ENCODE measurements around the gene INMT.
A peak's percentile ranks its signal among the peaks of the same experiment; 100 is the strongest.

The INMT gene

DNA sequence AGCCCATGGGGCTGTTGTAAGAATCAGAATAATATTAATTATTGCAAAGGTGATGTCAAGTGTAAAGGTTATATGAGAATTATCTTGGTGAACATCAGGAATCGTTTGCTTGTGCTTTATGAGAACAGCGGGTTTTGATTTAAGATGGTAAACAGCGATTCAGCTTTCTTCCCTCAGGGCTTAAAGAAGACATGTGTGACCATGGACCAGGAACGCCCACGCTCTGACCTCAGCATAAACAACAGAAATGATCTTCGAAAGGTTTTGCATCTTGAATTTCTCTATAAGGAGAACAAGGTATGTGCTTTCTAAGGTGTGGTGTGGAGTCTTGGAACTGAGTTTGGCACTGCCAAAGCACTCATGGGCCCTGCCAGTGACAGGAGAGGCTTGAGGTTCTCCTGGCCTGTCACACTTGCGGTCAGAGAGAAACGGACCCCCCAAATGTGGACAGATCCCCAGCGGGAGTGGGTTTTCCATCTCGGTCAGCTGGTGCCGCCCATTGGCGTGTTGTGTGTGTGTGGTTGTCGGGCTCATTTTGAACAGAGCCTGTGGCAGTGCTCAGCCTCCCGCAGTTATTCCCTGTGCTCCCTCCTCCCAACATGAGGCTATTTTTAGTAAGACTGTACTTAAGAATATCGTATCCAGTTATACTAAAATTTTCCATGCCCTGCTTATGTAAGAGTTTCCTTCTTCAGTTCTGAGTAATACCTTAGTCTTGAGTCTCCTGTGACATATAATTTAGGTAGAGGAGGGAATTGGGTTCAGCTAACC is 26.5 kb downstream of the INMT start:
- H3K27ac Mint-ChIP-seq: no peak overlapping the region
- no peaks in the 10 kb centered on the region for H3K27me3 Mint-ChIP-seq
- H3K4me1 Mint-ChIP-seq (ENCODE audit: low read depth): no peaks in the 10 kb centered on the region
- peaks cover 5% of the 10 kb centered on the region for H3K36me3 Mint-ChIP-seq
- no peak overlapping the region for H3K4me3 Mint-ChIP-seq
- no peaks in the 10 kb centered on the region for H3K9me3 Mint-ChIP-seq (ENCODE audit: low read depth)

DNA sequence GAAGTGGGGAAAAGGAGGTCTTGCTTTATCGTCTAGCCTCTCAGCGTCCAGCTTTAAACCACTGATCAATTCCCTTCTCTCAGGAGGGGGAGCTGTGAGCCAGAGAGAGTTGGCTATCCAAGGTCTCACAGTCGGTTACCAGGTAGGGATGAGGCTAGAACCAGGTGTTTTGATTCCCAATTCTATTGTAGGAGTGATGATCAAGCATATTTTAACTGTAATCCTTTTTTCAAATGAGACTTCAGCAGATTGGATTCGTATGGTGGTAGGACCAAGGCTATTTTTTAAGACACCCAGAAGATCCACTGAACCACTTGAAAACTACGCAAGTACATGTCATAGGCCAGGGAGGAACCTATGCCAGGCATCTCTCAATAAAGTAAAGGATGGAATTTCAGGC is 27.6 kb downstream of the INMT start:
- no peaks in the 10 kb centered on the region for H3K9me3 Mint-ChIP-seq (ENCODE audit: low read depth)
- H3K27ac Mint-ChIP-seq: no peak overlapping the region
- H3K4me1 Mint-ChIP-seq (ENCODE audit: low read depth): no peaks in the 10 kb centered on the region
- H3K4me3 Mint-ChIP-seq: no peak overlapping the region
- H3K27me3 Mint-ChIP-seq: no peaks in the 10 kb centered on the region
- H3K36me3 Mint-ChIP-seq: peaks cover 10% of the 10 kb centered on the region

DNA sequence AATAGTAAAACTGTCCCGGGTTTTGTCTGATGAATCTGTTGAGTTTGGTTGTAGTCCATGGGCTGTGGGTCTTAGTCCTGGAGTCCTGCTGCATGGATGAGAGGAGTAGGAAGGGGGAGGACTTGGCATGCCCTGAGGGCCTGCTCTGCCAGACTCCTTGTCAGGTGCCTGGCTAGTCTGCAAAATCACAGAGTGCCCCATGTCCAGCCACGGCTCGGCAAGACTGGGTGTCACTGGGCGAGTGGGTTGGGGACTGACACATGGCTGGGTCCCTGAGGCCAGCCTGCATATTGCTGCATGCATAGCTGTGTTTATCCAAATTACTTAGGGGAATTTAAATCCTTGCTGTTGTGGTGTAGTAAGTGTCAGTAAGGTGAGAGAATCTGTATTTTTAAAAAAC is 29.0 kb downstream of the INMT start:
- no peak overlapping the region for H3K27ac Mint-ChIP-seq
- no peak overlapping the region for H3K4me3 Mint-ChIP-seq
- no peaks in the 10 kb centered on the region for H3K9me3 Mint-ChIP-seq (ENCODE audit: low read depth)
- H3K4me1 Mint-ChIP-seq (ENCODE audit: low read depth): no peaks in the 10 kb centered on the region
- H3K27me3 Mint-ChIP-seq: no peaks in the 10 kb centered on the region
- peaks cover 10% of the 10 kb centered on the region for H3K36me3 Mint-ChIP-seq

DNA sequence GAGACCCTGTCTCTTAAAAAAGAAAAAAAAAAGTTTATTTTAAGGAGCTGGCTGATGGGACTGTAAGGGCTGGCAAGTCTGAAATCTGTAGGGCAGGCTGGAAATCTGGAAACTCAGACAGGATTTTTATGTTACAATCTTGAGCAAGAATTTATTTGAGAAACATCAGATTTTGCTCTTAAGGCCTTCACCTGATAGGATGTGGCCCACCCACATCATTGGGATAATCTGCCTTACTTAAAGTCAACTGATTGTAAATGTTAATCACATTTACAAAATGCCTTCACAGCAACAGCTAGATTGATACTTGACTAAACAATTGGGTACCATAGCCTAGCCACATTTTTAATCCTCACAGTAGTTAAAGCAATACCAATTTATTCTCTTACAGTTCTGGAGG is 30.8 kb downstream of the INMT start:
- H3K27me3 Mint-ChIP-seq: no peaks in the 10 kb centered on the region
- no peaks in the 10 kb centered on the region for H3K9me3 Mint-ChIP-seq (ENCODE audit: low read depth)
- peaks cover 10% of the 10 kb centered on the region for H3K36me3 Mint-ChIP-seq
- H3K27ac Mint-ChIP-seq: no peak overlapping the region
- no peak overlapping the region for H3K4me3 Mint-ChIP-seq
- H3K4me1 Mint-ChIP-seq (ENCODE audit: low read depth): no peaks in the 10 kb centered on the region

DNA sequence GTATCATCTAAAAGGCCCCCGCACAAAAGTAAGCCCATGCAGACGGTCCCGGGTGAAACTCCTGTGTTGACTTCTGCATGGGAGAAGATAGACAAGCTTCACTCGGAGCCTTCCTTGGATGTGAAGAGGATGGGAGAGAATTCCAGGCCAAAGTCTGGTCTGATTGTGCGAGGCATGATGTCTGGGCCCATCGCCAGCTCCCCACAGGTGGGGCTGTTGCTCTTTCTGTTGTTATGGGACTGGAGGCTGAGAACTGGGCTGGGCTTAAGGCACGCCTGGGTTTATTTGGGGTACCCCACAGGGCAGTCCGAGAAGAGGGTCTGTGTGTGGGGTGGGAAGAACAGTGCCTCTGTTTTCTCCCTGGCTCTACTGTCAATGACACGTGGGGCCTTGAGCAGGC is 33.9 kb downstream of the INMT start:
- H3K9me3 Mint-ChIP-seq (ENCODE audit: low read depth): no peaks in the 10 kb centered on the region
- H3K4me3 Mint-ChIP-seq: no peak overlapping the region
- peaks cover 8% of the 10 kb centered on the region for H3K36me3 Mint-ChIP-seq
- no peak overlapping the region for H3K27ac Mint-ChIP-seq
- H3K27me3 Mint-ChIP-seq: no peaks in the 10 kb centered on the region
- H3K4me1 Mint-ChIP-seq (ENCODE audit: low read depth): no peaks in the 10 kb centered on the region

DNA sequence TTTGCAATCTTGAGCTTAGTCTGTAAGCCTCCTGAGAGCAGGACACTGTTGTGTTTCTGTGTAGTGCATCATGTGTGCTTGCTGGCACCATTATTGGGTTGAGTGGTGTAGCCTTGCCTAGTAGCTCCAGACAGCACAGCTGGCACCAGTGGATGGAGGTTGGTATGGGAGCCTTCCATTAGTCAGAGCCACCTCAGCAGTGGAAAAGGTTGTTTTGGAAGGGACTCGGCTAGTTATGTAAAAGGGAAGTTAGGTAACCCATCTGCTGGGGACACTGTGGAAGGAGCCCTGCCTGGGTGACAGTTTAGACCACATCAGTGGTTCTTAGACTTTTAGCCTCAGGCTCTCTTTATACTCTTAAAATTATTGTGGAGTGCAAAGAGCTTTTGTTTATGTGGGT is 35.6 kb downstream of the INMT start:
- H3K27me3 Mint-ChIP-seq: no peaks in the 10 kb centered on the region
- H3K4me3 Mint-ChIP-seq: no peak overlapping the region
- H3K9me3 Mint-ChIP-seq (ENCODE audit: low read depth): no peaks in the 10 kb centered on the region
- peaks cover 5% of the 10 kb centered on the region for H3K36me3 Mint-ChIP-seq
- no peaks in the 10 kb centered on the region for H3K4me1 Mint-ChIP-seq (ENCODE audit: low read depth)
- no peak overlapping the region for H3K27ac Mint-ChIP-seq

DNA sequence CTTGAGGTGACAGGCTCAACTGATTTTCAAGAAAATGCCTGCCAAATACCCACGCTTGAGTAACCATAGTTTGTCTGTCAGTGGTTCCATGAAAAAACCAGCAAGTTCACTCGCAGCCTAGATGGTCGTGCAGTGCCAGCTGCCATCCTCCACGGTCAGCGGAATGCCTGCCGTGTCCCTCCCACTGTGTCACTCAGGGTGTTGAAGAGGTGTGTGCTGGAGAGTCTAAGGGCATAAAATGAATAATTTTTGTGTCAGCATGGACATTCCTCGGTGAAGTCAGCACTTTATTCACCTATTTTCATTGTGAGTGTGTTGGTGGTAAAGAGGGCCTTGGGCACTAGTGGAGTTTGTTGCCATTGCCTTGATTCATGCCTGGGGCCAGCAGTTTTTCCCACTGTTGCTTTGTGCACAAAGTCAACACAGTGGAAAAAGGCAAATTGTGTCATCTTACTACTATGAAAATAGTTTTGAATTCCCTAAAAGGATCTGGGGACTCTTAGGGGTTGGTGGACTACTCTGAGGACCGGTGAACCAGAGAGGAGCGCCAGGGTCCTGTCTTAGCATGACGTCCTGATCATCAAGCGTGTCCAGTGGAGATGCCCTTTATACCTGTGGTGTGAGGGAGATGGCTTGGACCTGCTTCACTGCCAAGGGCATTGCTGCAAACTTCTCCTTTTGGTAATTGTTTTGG is 36.9 kb downstream of the INMT start:
- H3K4me1 Mint-ChIP-seq (ENCODE audit: low read depth): no peaks in the 10 kb centered on the region
- H3K4me3 Mint-ChIP-seq: no peak overlapping the region
- no peaks in the 10 kb centered on the region for H3K9me3 Mint-ChIP-seq (ENCODE audit: low read depth)
- H3K27me3 Mint-ChIP-seq: no peaks in the 10 kb centered on the region
- peaks cover 3% of the 10 kb centered on the region for H3K36me3 Mint-ChIP-seq
- H3K27ac Mint-ChIP-seq: no peak overlapping the region

DNA sequence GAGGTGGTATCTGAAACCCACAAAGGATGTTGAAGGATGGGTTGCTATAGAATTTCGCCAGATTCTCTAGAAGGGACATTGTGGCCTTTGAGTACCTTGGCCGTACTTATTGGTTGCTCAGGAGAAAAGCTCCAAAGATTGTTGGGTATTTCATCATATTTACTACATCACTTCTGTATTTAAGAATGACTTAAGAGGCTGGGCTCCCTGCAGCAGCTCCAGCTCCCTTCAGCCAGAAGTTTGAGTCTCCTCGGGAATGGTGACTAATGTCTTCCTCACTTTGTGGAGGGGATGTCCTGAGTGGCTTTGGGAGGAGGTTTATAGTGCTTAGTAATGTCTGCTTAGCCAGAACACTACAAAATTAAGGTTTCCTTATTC is 37.4 kb downstream of the INMT start:
- Mint-ChIP-seq H3K4me1 (ENCODE audit: low read depth) (no peaks in the 10 kb centered on the region), H3K9me3 (ENCODE audit: low read depth) (no peaks in the 10 kb centered on the region), H3K27ac (no peak overlapping the region), H3K4me3 (no peak overlapping the region), H3K27me3 (no peaks in the 10 kb centered on the region), H3K36me3 (peaks cover 3% of the 10 kb centered on the region)

DNA sequence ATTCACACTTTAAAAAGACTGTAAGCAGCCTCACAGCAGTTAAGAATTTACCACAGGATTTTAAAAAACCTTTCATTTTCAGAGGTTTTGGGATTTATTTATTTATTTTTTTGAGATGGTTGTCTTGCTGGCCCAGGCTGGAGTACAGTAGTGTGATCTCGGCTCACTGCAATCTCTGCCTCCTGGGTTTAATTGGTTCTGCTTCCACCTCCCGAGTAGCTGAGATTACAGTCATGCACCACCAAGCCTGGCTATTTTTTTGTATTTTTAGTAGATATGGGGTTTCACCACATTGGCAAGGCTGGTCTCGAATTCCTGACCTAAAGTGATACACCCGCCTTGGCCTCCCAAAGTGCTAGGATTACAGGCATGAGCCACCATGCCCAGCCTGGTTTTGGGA is 38.4 kb downstream of the INMT start:
- no peaks in the 10 kb centered on the region for H3K9me3 Mint-ChIP-seq (ENCODE audit: low read depth)
- no peaks in the 10 kb centered on the region for H3K27me3 Mint-ChIP-seq
- H3K4me3 Mint-ChIP-seq: no peak overlapping the region
- H3K27ac Mint-ChIP-seq: no peak overlapping the region
- H3K4me1 Mint-ChIP-seq (ENCODE audit: low read depth): peaks cover under 1% of the 10 kb centered on the region
- H3K36me3 Mint-ChIP-seq: peaks cover 2% of the 10 kb centered on the region

DNA sequence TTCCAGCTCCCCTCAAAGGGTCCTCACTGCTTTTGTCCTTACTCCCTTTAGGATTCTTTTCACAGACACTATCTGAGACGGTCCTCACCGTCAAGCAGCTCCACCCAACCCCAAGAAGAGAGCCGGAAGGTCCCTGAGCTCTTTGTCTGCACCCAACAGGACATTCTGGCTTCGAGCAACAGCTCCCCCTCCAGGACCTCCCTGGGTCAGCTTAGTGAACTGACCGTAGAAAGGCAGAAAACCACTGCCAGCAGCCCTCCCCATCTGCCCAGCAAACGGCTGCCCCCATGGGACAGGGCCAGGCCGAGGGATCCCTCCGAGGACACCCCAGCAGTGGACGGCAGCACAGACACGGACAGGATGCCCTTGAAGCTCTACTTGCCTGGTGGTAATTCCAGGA is 39.2 kb downstream of the INMT start:
- H3K27me3 Mint-ChIP-seq: no peaks in the 10 kb centered on the region
- peaks cover 6% of the 10 kb centered on the region for H3K4me1 Mint-ChIP-seq (ENCODE audit: low read depth)
- no peak overlapping the region for H3K27ac Mint-ChIP-seq
- no peaks in the 10 kb centered on the region for H3K9me3 Mint-ChIP-seq (ENCODE audit: low read depth)
- no peak overlapping the region for H3K4me3 Mint-ChIP-seq
- H3K36me3 Mint-ChIP-seq: peaks cover 2% of the 10 kb centered on the region

DNA sequence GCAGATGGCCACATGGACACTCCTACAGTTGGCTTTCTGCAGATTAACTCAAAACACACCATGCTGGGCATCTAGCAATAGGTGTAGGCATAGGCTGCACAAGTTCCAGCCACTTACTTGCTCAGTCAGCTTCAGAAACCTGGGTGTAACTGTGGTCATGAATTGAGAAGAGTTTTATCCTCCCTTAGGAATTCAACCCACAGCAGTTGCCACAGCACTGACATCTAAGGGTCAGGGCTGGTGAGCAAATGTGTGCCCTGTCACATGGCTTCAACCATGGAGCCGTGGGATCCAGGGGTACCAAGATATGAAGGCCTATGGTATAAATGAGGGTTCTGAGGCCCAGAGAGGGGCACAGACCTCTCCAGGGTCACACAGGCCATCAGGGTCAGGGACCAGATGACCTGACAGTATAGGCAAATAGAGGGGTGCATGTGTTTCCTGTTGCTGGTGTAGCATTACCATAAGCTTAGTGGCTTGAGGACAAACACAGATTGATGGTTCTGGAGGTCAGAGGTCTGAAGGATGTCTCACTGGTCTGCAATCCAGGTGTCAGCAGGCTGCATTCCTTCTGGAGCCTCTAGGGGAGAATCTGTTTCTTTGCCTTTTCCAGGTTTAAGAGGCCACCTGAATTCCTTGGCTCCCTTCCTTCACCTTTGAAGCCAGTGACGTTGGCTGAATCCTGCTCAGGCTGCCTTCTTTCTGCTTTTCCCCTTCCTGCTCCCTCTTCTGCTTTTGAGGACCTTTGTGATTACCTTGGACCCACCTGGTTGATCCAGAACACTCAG is 43.4 kb downstream of the INMT start:
- Mint-ChIP-seq H3K4me1 (ENCODE audit: low read depth) (peaks cover 15% of the 10 kb centered on the region), H3K4me3 (no peak overlapping the region), H3K9me3 (ENCODE audit: low read depth) (no peaks in the 10 kb centered on the region), H3K36me3 (peaks cover 2% of the 10 kb centered on the region), H3K27ac (no peak overlapping the region), H3K27me3 (no peaks in the 10 kb centered on the region)

DNA sequence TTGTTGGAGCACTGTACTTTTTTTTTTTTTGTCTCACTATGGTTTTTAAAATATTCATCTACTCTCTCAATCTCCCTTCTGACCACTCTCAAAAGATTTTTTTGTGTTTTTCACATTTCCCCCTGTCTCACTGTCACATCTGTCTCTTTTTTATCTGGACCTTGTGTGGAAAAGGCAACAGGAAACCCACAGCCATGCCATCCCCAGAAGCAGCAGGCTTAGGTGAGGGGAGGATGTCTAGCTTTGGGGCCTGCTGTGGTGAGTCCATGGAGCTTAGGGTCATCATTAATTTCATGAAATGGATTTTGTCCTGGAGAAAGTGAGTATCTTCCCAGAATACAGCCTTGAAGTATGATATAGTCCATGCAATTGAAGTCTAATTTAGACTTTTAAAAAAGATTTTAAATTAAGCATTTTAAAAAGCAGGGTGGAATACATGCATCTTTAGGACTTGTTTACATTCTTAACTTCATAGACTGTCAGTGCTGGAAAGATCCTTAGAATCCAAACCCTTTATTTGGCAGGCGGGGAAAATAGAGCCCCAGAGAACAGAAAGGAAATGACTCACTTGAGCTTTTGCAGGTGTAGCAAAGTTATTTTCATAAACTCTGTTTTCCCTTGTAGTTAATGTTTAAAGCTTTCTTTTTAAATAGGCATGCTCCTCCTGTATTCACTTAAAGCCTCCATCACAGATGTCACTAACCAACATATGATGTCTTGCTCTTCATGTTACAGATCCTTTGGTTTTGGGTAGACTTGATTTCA is 44.4 kb downstream of the INMT start:
- Mint-ChIP-seq H3K4me3 (no peak overlapping the region), H3K27ac (peak overlapping the region; percentile 38), H3K36me3 (peaks cover 2% of the 10 kb centered on the region), H3K4me1 (ENCODE audit: low read depth) (peaks cover 15% of the 10 kb centered on the region), H3K9me3 (ENCODE audit: low read depth) (no peaks in the 10 kb centered on the region), H3K27me3 (no peaks in the 10 kb centered on the region)

DNA sequence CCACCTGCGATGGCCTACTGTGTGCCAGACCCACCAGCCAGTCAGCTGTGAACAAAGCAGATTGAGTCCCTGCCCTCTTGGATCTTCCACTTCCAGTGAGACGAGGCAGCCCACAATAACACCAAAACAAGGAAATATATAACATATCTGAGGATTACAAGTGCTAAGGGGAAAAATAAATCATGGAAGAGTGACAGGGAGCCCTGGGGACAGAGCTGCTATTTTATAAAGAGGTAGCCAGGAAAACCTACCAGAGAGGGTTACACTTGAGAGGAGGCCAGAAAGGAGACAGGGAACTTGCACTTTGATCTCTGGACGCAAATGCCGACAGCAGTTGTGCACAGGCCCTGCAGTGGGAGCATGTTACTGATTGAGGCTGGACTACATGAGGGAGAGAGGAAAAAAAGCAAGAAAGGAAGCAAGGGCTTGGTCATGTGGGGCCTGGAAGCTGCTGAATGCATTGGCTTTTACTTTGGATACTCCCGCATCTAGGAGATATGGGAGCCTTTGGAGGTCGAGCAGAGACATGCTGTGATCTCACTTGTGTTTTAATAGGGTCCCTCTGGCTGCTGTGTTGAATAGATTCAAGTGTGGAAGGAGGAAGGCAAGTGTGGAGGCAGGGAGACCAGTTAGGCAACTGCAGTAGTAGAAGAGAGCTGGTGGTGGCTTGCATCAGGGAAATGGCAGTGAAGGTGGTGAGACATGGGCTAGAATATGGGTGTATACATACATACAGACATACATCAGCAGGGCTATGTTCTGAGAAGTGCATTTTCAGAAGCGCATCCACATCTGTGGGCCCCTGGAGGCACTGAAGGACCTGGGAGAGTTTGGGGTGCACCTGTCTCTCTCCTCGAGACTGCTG is 45.5 kb downstream of the INMT start:
- Mint-ChIP-seq H3K4me1 (ENCODE audit: low read depth) (peaks cover 15% of the 10 kb centered on the region), H3K27me3 (no peaks in the 10 kb centered on the region), H3K36me3 (peaks cover 2% of the 10 kb centered on the region), H3K4me3 (no peak overlapping the region), H3K27ac (peak overlapping the region; percentile 25), H3K9me3 (ENCODE audit: low read depth) (no peaks in the 10 kb centered on the region)

All from activated naive CD8-positive, alpha-beta T cell (primary cell).